Left colon (tissue), 2 donors: ENCODE data around the gene CTSV. TPM values are rescaled to one million over a fixed set of nuclear protein-coding genes. Genes with fewer than 3 reads are reported as not detected.
"Not testable (repeated sequence)": the region's sequence is repeated elsewhere in the genome, so short reads cannot be mapped to it uniquely, and the experiment has no call there.

Experiments
- ATAC-seq: fragments of 200-7000 bp; cut with Tn5 transposase; one replicate; pipeline ENCODE4 v1.9.1; 2020; ENCODE audit warnings: mild to moderate bottlenecking, moderate library complexity
- DNase-seq, 2 donors: peaks; one replicate each; pipeline ENCODE4 v3.0.0-alpha.2; 2020
- intact Hi-C, 2 donors: fragments of 100-400 bp; cut with DNase I in 1 of 2; cut with micrococcal nuclease in 1 of 2; formaldehyde crosslinking; loops; one replicate each; pipeline versions ENCODE4 v1.11.2 to v1.14.0; 2022; cut with DNase I, micrococcal nuclease
- total RNA-seq, 2 donors: library from RNA; stranded (reverse); fragmentation: NEBNext Ultra II Directional; extraction: Animal tissue kit (Norgen Biotek cat#: 25700); gene quantifications; one replicate each; pipeline ENCODE4 v1.2.1, GENCODE V29; 2021
- donor health status: DM: no; HTN: no; CAD: no.
- donor health status: DM: yes; HTN: yes; CAD: no.

CTSV gene
- total RNA-seq, 2 donors from 2014 or later, result 4.0 to 5.4 TPM

GRCh38 chr9:97052735-97053134 lies 13.8 kb upstream of the CTSV start:
- ATAC-seq, result no peak
- no peak for DNase-seq
- intact Hi-C loops, result no loop called here

DNA sequence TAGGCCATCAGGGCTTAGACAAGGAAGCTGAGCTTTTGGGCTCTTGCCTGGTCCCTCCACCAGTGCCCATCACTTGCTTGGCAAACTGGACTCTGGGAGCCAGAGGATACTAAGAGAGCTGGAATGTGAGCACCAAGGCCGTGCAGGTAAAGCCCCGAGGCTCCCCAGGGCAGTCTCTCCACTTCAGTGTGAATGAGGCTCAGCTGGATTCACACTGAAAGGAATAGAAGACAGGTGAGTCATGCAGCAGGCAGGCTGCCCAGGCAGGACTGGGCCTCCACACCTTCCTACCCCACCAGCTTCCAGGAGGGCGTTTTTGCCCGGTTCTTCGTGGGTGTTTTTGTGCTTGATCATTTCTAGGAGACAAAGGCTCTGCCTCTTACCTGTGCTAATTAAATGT lies 7.3 kb upstream of the CTSV start:
- DNase-seq (peak; percentile 58 to 69), ATAC-seq (peak; percentile 78)
- intact Hi-C loops, result no loop called here

- no peak for DNase-seq
- ATAC-seq, result no peak
- intact Hi-C loops, result no loop called here
Observed at GRCh38 chr9:97045300-97045699, 6.4 kb upstream of the CTSV start.

- peak; percentile 42 to 75 for DNase-seq
- ATAC-seq, result peak; percentile 76
- intact Hi-C loops, result no loop called here
Observed at GRCh38 chr9:97041898-97042297, 3.0 kb upstream of the CTSV start.

DNA sequence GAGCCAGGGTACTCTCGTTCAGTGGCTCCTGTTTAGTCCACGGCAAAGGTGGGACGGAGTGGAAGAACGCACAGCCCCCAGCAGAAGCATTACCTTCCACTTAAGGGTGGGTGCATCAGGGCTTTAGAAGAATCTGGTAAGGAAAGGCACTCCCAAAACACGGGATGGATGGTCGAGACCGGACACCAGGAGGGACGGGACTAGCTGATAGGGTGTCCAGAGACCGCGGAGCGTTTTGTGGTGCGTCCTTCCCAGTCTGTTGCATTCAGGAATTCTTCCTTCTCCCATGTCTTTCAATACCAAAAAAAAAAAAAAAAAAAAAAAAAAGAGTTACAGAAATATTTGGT lies 545 bp upstream of the CTSV start:
- intact Hi-C loops, result no loop called here
- ATAC-seq, result peak; percentile 41
- peak; percentile 45 to 48 for DNase-seq

DNA sequence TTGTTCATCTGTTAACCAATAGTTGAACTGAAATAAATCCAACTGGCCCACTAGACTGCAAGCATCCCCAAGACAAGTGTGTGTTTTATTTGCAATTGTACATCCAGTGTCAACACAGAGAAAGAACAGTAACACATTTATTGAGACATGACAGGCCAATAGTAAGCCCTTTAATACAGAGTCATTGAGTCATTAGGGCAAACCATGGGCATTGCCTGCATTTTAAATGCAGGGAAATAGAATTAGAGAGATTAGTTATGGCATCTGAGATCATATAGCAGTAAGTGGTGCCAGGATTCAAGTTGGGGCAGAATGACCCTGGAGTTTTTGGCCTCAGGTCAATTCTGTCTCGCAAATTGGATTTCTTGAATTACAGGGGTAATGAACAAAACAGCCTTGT lies 15.4 kb downstream of the CTSV start:
- ATAC-seq, DNase-seq, intact Hi-C loops: not testable (repeated sequence)

DNA sequence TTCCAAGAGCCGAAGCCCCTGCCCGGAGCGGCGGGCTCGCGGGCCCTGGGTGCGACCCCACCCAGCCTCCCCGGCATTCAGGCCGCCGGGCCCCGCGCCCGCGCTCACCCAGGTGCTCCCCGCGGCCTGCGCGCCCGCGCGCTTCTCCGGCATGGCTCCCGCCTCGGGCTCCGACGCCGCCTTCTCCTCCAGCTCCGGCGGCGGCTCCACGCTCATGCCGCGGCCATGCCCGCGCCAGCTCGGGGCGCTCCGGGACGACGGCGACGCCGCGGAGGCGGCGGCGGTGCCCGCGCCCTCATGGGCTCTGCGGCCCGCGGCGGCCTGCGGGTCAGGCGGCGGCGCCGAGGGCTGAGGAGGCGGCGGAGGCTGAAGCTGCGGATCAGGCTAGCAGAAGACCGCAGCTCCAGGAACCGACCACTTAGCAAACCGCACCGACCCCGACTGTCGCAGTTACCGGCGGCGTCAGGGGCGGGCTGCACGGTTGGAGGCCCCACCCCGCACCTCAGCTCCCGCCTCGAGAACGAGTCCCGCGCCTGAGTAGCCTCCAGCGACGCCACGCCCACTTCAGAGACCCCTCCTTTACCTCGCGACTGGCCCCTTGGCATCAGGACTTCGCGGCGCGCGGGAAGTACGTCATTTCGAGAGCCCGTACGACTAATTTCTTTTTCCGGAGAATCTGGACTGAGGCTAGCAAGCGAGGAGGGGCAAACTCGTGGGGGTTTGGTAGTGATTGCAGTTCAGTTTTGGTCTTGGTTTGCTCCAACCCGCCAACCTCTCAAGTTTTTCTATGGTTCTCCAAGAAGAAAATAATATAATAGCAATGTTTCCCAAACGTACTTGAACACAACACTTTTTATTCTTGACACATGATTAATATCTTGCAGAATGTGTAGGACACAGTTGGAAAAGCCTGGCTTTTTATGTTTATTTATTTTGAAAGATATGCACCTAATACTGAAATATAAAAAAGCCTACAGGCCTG lies 25.5 kb downstream of the CTSV start:
- peak; percentile 79 to 80 for DNase-seq
- ATAC-seq, result peak; percentile 98
- intact Hi-C loops, result not testable (repeated sequence)

GRCh38 chr9:97012617-97013016 lies 26.3 kb downstream of the CTSV start:
- ATAC-seq, result peak; percentile 80
- DNase-seq, intact Hi-C loops: not testable (repeated sequence)

- DNase-seq, intact Hi-C loops, ATAC-seq: not testable (repeated sequence)
Observed at GRCh38 chr9:97002195-97002594, 36.7 kb downstream of the CTSV start.

DNA sequence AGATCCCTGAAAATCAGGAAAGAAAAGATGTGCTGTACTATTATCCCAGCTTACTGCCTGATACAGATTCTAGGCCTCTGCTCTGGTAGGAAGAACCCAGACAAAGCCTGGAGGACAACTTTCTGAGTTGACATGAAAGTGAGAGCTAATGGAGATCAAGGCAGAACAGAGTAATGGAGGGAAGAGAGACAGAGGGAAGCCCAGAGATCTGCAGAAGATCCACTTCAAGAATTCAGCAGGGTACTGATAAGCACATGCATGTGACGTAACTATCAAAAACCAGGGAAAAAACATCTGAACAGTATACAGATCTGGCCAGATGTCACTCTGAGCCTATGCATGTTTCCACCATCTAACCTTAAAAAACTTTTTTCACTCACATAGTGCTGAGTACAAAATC lies 37.6 kb downstream of the CTSV start:
- ATAC-seq, intact Hi-C loops, DNase-seq: not testable (repeated sequence)

DNA sequence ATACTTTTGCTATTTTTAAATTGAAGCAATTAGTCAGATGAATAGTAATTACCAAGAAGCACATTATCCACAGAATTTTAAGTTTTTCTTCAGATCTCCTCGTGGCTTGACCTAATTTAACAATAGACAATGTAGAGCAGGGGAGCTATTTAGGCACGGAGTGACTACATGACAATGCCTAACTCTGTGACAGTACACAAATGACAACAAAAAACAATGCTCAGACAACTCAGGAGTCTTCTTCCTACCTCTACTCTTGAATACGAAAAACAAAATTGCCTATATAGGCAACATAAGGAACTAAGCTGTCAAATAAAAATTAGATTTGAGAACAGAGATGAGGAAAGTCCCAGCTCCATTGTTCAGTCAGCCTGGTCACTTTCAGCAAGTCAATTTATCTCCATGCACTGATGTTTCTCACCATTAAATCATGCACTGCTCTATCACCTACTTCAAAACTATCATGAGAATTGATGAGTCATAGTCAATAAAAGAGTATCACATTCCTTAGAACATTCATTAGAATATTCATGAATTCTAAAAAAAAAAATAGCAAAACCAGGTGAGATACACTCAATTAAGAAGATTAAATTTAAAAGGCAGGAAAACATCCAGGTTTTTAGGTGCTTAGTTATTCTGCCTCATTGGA lies 38.7 kb downstream of the CTSV start:
- ATAC-seq, result not testable (repeated sequence)

GRCh38 chr9:96999733-97000132 lies 39.2 kb downstream of the CTSV start:
- ATAC-seq, result not testable (repeated sequence)

More for the DNA sequence above, 38.7 kb downstream of the CTSV start:
- DNase-seq, intact Hi-C loops: not testable (repeated sequence)

DNA sequence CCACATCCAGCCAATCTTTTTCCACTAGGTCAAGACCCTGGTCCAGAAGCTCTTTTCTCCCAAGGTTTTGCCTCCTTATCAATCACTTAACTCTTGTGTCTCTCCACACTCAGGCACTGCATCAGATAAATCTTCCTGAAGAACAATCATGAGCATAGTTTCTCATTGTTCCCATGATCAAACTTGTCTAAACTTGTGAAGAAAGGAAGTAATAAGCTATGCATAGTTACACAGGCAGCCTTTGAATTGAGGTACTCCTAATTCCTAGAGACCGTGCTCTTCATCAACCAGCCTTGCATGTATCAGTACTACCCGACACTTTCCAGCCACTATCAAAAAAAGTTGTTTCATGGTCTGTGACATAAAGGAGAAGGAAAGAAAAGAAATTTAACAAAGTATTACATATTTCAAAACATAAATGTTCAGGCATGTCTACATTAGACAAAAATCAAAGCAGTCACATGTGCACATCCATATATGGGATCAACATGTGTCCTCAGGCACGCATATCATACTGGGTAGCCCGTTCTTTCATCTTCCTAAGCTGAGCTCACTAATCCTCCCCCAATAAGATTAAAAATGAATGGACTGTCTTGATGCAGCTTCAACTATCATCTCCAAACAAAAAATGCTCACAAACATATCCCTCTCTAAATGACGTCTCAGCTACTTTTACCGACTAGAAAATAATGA lies 41.8 kb downstream of the CTSV start:
- intact Hi-C loops, ATAC-seq, DNase-seq: not testable (repeated sequence)

More at GRCh38 chr9:96999733-97000132, 39.2 kb downstream of the CTSV start:
- intact Hi-C loops, DNase-seq: not testable (repeated sequence)

DNA sequence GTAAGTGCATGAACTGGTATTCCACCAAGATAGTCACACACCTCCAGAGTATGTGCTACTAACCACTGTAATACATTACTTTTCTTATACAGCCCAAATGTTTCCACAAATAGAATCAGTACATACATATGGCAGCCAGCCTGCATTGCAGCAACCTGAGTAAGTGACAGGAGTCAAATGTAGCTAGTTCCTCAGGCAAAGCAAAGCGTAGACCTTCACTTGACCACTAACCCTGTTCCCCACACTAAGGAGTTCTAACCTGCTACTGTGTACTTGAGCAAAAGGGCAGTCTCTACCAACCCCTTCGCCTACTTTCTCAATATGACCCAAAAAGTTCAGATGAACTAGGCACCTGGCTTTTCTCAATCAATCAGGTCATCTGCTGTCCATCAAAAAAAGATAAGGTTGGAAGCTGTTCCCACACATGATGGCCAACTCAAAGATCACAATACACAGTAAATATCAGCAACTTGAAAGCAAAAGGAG lies 44.4 kb downstream of the CTSV start:
- intact Hi-C loops, DNase-seq, ATAC-seq: not testable (repeated sequence)

DNA sequence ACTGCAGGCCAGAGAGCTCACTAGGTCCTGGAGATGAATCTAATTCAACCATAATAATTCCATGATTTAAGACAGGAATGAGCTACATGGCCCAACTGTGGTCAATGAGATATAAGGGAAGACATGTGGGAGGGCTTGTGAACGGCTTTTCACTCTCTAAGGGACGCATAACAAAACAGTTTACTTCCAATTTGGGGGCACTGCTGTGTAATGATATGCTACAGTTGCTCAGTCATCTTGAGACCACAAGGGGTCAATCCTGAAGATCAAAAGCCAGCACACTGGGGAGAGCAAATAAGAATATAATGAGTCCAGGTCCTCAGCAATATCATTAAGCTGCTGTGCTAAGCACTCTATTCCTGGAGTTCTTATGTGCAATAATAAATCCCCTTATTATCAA lies 46.6 kb downstream of the CTSV start:
- DNase-seq, intact Hi-C loops, ATAC-seq: not testable (repeated sequence)

GRCh38 chr9:96989747-96990318 lies 49.1 kb downstream of the CTSV start:
- intact Hi-C loops, ATAC-seq, DNase-seq: not testable (repeated sequence)

DNA sequence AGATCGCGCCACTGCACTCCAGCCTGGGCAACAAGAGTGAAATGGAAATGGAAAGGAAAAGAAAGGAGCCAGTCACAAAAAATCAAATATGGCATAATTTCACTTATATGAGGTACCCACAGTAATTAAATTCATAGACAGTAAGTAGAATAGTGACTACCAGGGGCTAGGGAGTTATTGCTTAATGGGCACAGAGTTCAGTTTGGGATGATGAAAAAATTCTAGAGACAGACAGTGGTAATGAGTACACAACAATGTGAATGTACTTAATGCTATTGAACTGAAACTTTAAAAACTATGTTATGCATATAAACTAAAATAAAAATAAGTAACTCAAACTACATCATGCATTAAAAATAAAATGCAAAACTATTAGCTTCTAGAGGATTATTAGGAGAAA lies 54.1 kb downstream of the CTSV start:
- intact Hi-C loops, ATAC-seq, DNase-seq: not testable (repeated sequence)

DNA sequence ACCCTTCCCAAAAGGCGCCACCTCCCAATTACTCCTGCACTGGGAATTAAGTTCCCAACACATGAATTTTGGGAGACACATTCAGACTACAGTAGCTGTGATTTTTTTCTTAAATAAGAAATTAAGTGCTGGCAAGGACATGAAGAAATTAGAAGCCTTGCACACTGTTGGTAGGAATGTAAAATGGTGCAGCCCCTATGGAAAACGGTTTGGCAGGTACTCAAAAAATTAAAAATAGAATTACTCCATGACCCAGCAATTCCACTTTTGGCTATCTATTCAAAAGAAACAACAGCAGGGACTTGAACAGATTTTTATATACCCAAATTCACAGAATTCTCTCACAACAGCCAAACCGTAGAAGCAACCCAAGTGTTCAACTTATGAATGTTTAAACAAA lies 54.8 kb downstream of the CTSV start:
- intact Hi-C loops, DNase-seq, ATAC-seq: not testable (repeated sequence)
